ENCODE data around the gene XAB2.

Gene XAB2

GRCh38 chr19:7603919-7604318 is 25.4 kb downstream of the XAB2 start:
- DNase-seq (ENCODE audit: low read depth, low spot score), result no peak
- no peak for TF ChIP-seq CTCF (IDR thresholded peaks at IDR 0.05; ENCODE audit: insufficient read depth, low read length, missing control alignments)
- no peak overlapping the region for H3K4me3 ChIP-seq (ENCODE audit: low read depth, low read length)
- POLR2A ChIA-PET, result no interaction called here
- CTCF ChIA-PET, result no interaction called here

GRCh38 chr19:7602935-7603497 is 26.3 kb downstream of the XAB2 start:
- no peak overlapping the region for H3K4me3 ChIP-seq (ENCODE audit: low read depth, low read length)
- ChIA-PET POLR2A (no interaction called here), CTCF (no interaction called here)
- no peak for TF ChIP-seq CTCF (IDR thresholded peaks at IDR 0.05; ENCODE audit: insufficient read depth, low read length, missing control alignments)
- DNase-seq (ENCODE audit: low read depth, low spot score), result no peak

GRCh38 chr19:7602240-7602934 is 27.0 kb downstream of the XAB2 start:
- no peak for DNase-seq (ENCODE audit: low read depth, low spot score)
- POLR2A ChIA-PET, result no interaction called here
- no peak overlapping the region for H3K4me3 ChIP-seq (ENCODE audit: low read depth, low read length)
- TF ChIP-seq CTCF (IDR thresholded peaks at IDR 0.05; ENCODE audit: insufficient read depth, low read length, missing control alignments), result no peak
- CTCF ChIA-PET, result no interaction called here

GRCh38 chr19:7600721-7601120 is 28.6 kb downstream of the XAB2 start:
- POLR2A ChIA-PET, result no interaction called here

GRCh38 chr19:7598180-7598579 is 31.2 kb downstream of the XAB2 start:
- TF ChIP-seq CTCF (IDR thresholded peaks at IDR 0.05; ENCODE audit: insufficient read depth, low read length, missing control alignments), result no peak
- POLR2A ChIA-PET, result no interaction called here
- CTCF ChIA-PET, result interaction anchor here (1.7 kb wide), 1 partner anchor 30 kb away, joined by 6 read pairs; no protein-coding TSS in a partner anchor
- no peak overlapping the region for H3K4me3 ChIP-seq (ENCODE audit: low read depth, low read length)
- DNase-seq (ENCODE audit: low read depth, low spot score), result no peak

More at GRCh38 chr19:7600721-7601120, 28.6 kb downstream of the XAB2 start:
- no peak for TF ChIP-seq CTCF (IDR thresholded peaks at IDR 0.05; ENCODE audit: insufficient read depth, low read length, missing control alignments)
- CTCF ChIA-PET, result no interaction called here
- no peak overlapping the region for H3K4me3 ChIP-seq (ENCODE audit: low read depth, low read length)
- DNase-seq (ENCODE audit: low read depth, low spot score), result no peak

GRCh38 chr19:7597689-7598088 is 31.7 kb downstream of the XAB2 start:
- no peak for TF ChIP-seq CTCF (IDR thresholded peaks at IDR 0.05; ENCODE audit: insufficient read depth, low read length, missing control alignments)
- no peak for DNase-seq (ENCODE audit: low read depth, low spot score)
- no peak overlapping the region for H3K4me3 ChIP-seq (ENCODE audit: low read depth, low read length)
- ChIA-PET CTCF (interaction anchor here (1.7 kb wide), 1 partner anchor 30 kb away, joined by 6 read pairs; no protein-coding TSS in a partner anchor), POLR2A (no interaction called here)

Data from AG04449 (cell line).